ENCODE measurements around the gene ZNF436.
A peak's percentile ranks its signal among the peaks of the same experiment; 100 is the strongest.
"Not testable (repeated sequence)": the region's sequence is repeated elsewhere in the genome, so short reads cannot be mapped to it uniquely, and the experiment has no call there.

The ZNF436 gene

GRCh38 chr1:23389837-23390321, 20.2 kb upstream of the ZNF436 start:
- no peak for FAIRE-seq

GRCh38 chr1:23387494-23387893, 17.9 kb upstream of the ZNF436 start:
- FAIRE-seq = no peak

- FAIRE-seq = no peak
These were observed 15.5 kb upstream of the ZNF436 start for GRCh38 chr1:23385119-23385621.

GRCh38 chr1:23384312-23385058, 14.8 kb upstream of the ZNF436 start:
- no peak for FAIRE-seq

- FAIRE-seq = no peak
These were observed 14.1 kb upstream of the ZNF436 start for GRCh38 chr1:23383577-23384311.

- FAIRE-seq = no peak
These were observed 11.7 kb upstream of the ZNF436 start for GRCh38 chr1:23381233-23381885.

- no peak for FAIRE-seq
These were observed 11.1 kb upstream of the ZNF436 start for GRCh38 chr1:23380719-23381118.

GRCh38 chr1:23380236-23380635, 10.6 kb upstream of the ZNF436 start:
- not testable (repeated sequence) for FAIRE-seq

GRCh38 chr1:23376890-23377811, 7.5 kb upstream of the ZNF436 start:
- FAIRE-seq = peak; percentile 46

GRCh38 chr1:23374079-23374735, 4.6 kb upstream of the ZNF436 start:
- not testable (repeated sequence) for FAIRE-seq

- no peak for FAIRE-seq
These were observed 2.6 kb upstream of the ZNF436 start for GRCh38 chr1:23371987-23372880.

- FAIRE-seq = no peak
These were observed 1.3 kb upstream of the ZNF436 start for GRCh38 chr1:23370709-23371584.

GRCh38 chr1:23370330-23370708, 683 bp upstream of the ZNF436 start:
- no peak for FAIRE-seq

- FAIRE-seq = no peak
These were observed 888 bp downstream of the ZNF436 start for GRCh38 chr1:23368562-23369334.

- FAIRE-seq = peak; percentile 87
These were observed 1.7 kb downstream of the ZNF436 start for GRCh38 chr1:23367791-23368561.

GRCh38 chr1:23367451-23367790, 2.2 kb downstream of the ZNF436 start:
- no peak for FAIRE-seq

- FAIRE-seq = no peak
These were observed 3.0 kb downstream of the ZNF436 start for GRCh38 chr1:23366598-23366997.

- FAIRE-seq = no peak
These were observed 3.5 kb downstream of the ZNF436 start for GRCh38 chr1:23366146-23366545.
